Lung (tissue), 12 donors: ENCODE data around the gene CAMK1D. TPM values are rescaled to one million over a fixed set of nuclear protein-coding genes. Genes with fewer than 3 reads are reported as not detected.

ENCODE experiments used
- ATAC-seq: fragments of 200-7000 bp; cut with Tn5 transposase; one replicate; pipeline ENCODE4 v1.9.1; 2020; ENCODE audit warnings: moderate number of reproducible peaks; ENCODE audit not compliant: insufficient read depth, low FRiP score
- DNase-seq, 3 donors: peaks; one replicate each; pipeline ENCODE4 v3.0.0-alpha.2; 2013 to 2017
- H3K27ac ChIP-seq, 2 donors: one replicate each; pipeline ENCODE4 v1.5.1; 2013; ENCODE audit warnings: mild to moderate bottlenecking in 2 of 2, moderate library complexity in 2 of 2, control low read depth in 1 of 2, inconsistent platforms in 1 of 2, low read depth in 1 of 2, low read length in 1 of 2
- H3K27me3 ChIP-seq, 3 donors: one replicate each; pipeline ENCODE4 v1.5.1; 2013; ENCODE audit warnings: low read length in 2 of 3; ENCODE audit not compliant: control insufficient read depth in 3 of 3, insufficient read depth in 3 of 3
- H3K36me3 ChIP-seq, 4 donors: one replicate each; pipeline ENCODE4 v1.5.1; 2013; ENCODE audit warnings: low read length in 4 of 4, mild to moderate bottlenecking in 1 of 4, moderate library complexity in 1 of 4; ENCODE audit not compliant: control insufficient read depth in 4 of 4, insufficient read depth in 4 of 4
- H3K4me1 ChIP-seq, 5 donors: one replicate each; pipeline ENCODE4 v1.5.1; 2013; ENCODE audit warnings: low read length in 5 of 5, mild to moderate bottlenecking in 2 of 5, moderate library complexity in 1 of 5; ENCODE audit not compliant: control insufficient read depth in 5 of 5, insufficient read depth in 5 of 5
- H3K4me3 ChIP-seq: one replicate; pipeline ENCODE4 v1.5.1; 2013; ENCODE audit warnings: mild to moderate bottlenecking, control low read depth, moderate library complexity
- H3K9ac ChIP-seq, 2 donors: one replicate each; pipeline ENCODE4 v1.5.1; 2013; ENCODE audit warnings: low read length in 2 of 2, control low read depth in 1 of 2; ENCODE audit not compliant: insufficient read depth in 1 of 2
- H3K9me3 ChIP-seq, 4 donors: one replicate each; pipeline ENCODE4 v1.5.1; 2013; ENCODE audit warnings: low read length in 3 of 4, mild to moderate bottlenecking in 1 of 4, moderate library complexity in 1 of 4; ENCODE audit not compliant: control insufficient read depth in 4 of 4, insufficient read depth in 3 of 4
- CTCF ChIP-seq: IDR thresholded peaks from 2 replicates; pipeline ENCODE4 v1.5.1; 2012; ENCODE audit warnings: mild to moderate bottlenecking; ENCODE audit errors: control extremely low read depth, extremely low read depth
- WGBS, 2 donors: extraction: QIAGEN DNeasy Blood & Tissue Kit; methylation state at CpG; one replicate each; pipeline ENCODE4 v1.1.7; 2013; 5-methylcytosine and 5-hydroxymethylcytosine counted together
- polyA plus RNA-seq, 2 donors: library from polyadenylated mRNA; stranded (reverse); fragments of 200-250 nt; gene quantifications; one replicate each; pipeline ENCODE4 v1.2.1, GENCODE V29; 2013
- total RNA-seq, 2 donors: library from RNA; depleted of rRNA in 1 of 2; stranded (reverse); fragments of >200 nt in 1 of 2; gene quantifications; one replicate each; pipeline ENCODE4 v1.2.1, GENCODE V29; 2014 to 2021
- donor health status: control.
- donor health status: control.
- donor health status: Bipolar disorder and iron deficiency.
- donor health status: healthy.
- donor health status: DM: yes; HTN: yes; CAD: no.

CAMK1D gene
- total and polyA plus RNA-seq, 4 donors, result 3.2 to 37.4 (median 7.0) TPM

- Histone ChIP-seq H3K4me1 (no peaks in the 10 kb centered on the region), H3K9me3 (peaks cover 0 to 4% (median 1%) of the 10 kb centered on the region in 4 donors), H3K9ac (no peak overlapping the region), H3K27ac (no peak overlapping the region), H3K36me3 (no peaks in the 10 kb centered on the region), H3K27me3 (peaks cover 0 to 27% (median 4%) of the 10 kb centered on the region in 3 donors), H3K4me3 (no peak overlapping the region)
- ATAC-seq, result no peak
- TF ChIP-seq CTCF, result no peak
- no peak for DNase-seq
Measured at GRCh38 chr10:12675186-12675585, 325.8 kb downstream of the CAMK1D start.

- Histone ChIP-seq H3K27ac (no peak overlapping the region), H3K27me3 (peaks cover 0 to 27% (median 7%) of the 10 kb centered on the region in 3 donors), H3K4me1 (no peaks in the 10 kb centered on the region), H3K36me3 (no peaks in the 10 kb centered on the region), H3K9me3 (peaks cover 0 to 4% (median 1%) of the 10 kb centered on the region in 4 donors), H3K9ac (no peak overlapping the region), H3K4me3 (no peak overlapping the region)
- TF ChIP-seq CTCF, result no peak
- WGBS, 2 donors, result 94 to 99% methylated on average over 6 of the region's 6 CpGs
- ATAC-seq, result no peak
- no peak for DNase-seq
Measured at GRCh38 chr10:12679636-12680035, 330.3 kb downstream of the CAMK1D start.

GRCh38 chr10:12681252-12681651 is 331.9 kb downstream of the CAMK1D start:
- peaks cover 0 to 23% (median 7%) of the 10 kb centered on the region in 3 donors for H3K27me3 ChIP-seq
- no peak overlapping the region for H3K4me3 ChIP-seq
- ATAC-seq (no peak), DNase-seq (no peak)
- peaks cover 0 to 4% (median 1%) of the 10 kb centered on the region in 4 donors for H3K9me3 ChIP-seq
- 86 to 87% methylated on average over 5 of the region's 5 CpGs for WGBS, 2 donors
- TF ChIP-seq CTCF, result no peak
- H3K9ac ChIP-seq, result no peak overlapping the region
- no peaks in the 10 kb centered on the region for H3K4me1 ChIP-seq
- H3K36me3 ChIP-seq, result no peaks in the 10 kb centered on the region
- H3K27ac ChIP-seq, result no peak overlapping the region

GRCh38 chr10:12684784-12685183 is 335.4 kb downstream of the CAMK1D start:
- no peak overlapping the region for H3K9ac ChIP-seq
- DNase-seq (no peak), ATAC-seq (no peak)
- no peak for TF ChIP-seq CTCF
- H3K4me3 ChIP-seq, result no peak overlapping the region
- H3K27ac ChIP-seq, result no peak overlapping the region
- WGBS, 2 donors, result 90 to 93% methylated on average over 8 of the region's 8 CpGs
- H3K9me3 ChIP-seq, result no peaks in the 10 kb centered on the region
- H3K27me3 ChIP-seq, result peaks cover 0 to 42% (median 3%) of the 10 kb centered on the region in 3 donors
- no peaks in the 10 kb centered on the region for H3K36me3 ChIP-seq
- H3K4me1 ChIP-seq, result peaks cover 0 to under 1% (median 0%) of the 10 kb centered on the region in 5 donors
